Neural crest cell (in vitro differentiated cells): ENCODE results near the gene IER5L. TPM values are rescaled to one million over a fixed set of nuclear protein-coding genes. Genes with fewer than 3 reads are reported as not detected.

Experiments
- DNase-seq: peaks from one replicate; pipeline ENCODE4 v3.0.0; 2021; ENCODE audit warnings: low read depth, mixed read lengths, low spot score
- H3K27ac Mint-ChIP-seq: one replicate; pipeline ENCODE4 v1.8.0; 2021; ENCODE audit warnings: mild to moderate bottlenecking, mixed read lengths; ENCODE audit not compliant: unreplicated experiment
- H3K27me3 Mint-ChIP-seq: 2 replicates; pipeline ENCODE4 v1.8.0; 2021; ENCODE audit warnings: low read depth, mild to moderate bottlenecking, mixed read lengths
- H3K36me3 Mint-ChIP-seq: 2 replicates; pipeline ENCODE4 v1.8.0; 2021; ENCODE audit warnings: low read depth, mild to moderate bottlenecking, mixed read lengths
- H3K4me1 Mint-ChIP-seq: 2 replicates; pipeline ENCODE4 v1.8.0; 2021; ENCODE audit warnings: mixed read lengths
- H3K4me3 Mint-ChIP-seq: one replicate; pipeline ENCODE4 v1.8.0; 2021; ENCODE audit warnings: mild to moderate bottlenecking, mixed read lengths
- H3K9me3 Mint-ChIP-seq: 2 replicates; pipeline ENCODE4 v1.8.0; 2021; ENCODE audit warnings: mixed read lengths
- total RNA-seq: library from RNA; stranded (reverse); gene quantifications from 2 replicates; pipeline ENCODE4 v1.2.1, GENCODE V29; 2021
- TF ChIP-seq, protein P1 (sequence below): fragments of 200-600 bp; sonication (generic); conservative IDR thresholded peaks from 2 replicates; pipeline ENCODE4 v1.5.0; 2021; ENCODE audit warnings: antibody characterized with exemption, mild to moderate bottlenecking

The IER5L gene
- total RNA-seq, 1 donor from 2014 or later: 19.1 TPM

DNA sequence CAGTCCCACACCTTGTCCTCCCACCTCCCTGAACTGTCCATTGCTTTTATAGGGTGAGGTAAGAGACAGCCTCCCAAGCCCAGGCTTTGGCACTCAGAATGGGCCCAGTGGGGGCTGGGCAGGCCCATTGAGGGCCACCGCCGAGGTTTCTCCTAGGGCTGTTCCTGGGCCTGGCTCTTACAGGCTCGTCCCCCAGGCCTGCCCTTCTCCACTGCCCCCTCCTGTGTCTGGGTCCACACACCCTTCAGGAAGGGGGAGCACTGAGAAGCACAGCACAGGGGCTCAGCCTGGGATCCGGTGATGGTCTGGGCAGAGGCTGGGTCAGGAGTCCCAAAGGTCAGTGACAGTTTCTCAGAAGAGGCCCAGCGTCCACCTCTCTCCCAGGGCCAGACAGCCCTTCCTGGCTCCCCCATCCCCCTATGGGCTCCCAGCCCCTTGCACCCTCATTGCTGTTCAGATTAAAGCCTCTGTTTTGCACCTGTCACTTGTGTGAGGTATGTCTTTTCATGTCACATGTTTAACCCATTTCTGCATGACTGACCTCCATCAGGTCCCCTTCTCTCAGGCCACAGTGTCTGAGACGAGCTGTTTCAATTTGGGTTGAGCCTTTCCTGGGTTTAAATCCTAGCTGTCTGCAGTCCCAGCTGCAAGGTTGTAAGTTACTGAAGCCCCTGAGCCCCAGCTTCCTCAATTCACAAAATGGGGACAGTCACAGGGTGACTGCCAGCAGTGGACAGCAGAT, 29.4 kb downstream of the IER5L start:
- TF ChIP-seq, protein P1, sequence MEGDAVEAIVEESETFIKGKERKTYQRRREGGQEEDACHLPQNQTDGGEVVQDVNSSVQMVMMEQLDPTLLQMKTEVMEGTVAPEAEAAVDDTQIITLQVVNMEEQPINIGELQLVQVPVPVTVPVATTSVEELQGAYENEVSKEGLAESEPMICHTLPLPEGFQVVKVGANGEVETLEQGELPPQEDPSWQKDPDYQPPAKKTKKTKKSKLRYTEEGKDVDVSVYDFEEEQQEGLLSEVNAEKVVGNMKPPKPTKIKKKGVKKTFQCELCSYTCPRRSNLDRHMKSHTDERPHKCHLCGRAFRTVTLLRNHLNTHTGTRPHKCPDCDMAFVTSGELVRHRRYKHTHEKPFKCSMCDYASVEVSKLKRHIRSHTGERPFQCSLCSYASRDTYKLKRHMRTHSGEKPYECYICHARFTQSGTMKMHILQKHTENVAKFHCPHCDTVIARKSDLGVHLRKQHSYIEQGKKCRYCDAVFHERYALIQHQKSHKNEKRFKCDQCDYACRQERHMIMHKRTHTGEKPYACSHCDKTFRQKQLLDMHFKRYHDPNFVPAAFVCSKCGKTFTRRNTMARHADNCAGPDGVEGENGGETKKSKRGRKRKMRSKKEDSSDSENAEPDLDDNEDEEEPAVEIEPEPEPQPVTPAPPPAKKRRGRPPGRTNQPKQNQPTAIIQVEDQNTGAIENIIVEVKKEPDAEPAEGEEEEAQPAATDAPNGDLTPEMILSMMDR: no peak
- Mint-ChIP-seq H3K36me3 (peaks cover 5% of the 10 kb centered on the region), H3K27me3 (no peaks in the 10 kb centered on the region), H3K4me1 (peaks cover 36% of the 10 kb centered on the region), H3K4me3 (peak overlapping the region; percentile 51), H3K9me3 (no peaks in the 10 kb centered on the region), H3K27ac (peak overlapping the region; percentile 35)
- no peak for DNase-seq

DNA sequence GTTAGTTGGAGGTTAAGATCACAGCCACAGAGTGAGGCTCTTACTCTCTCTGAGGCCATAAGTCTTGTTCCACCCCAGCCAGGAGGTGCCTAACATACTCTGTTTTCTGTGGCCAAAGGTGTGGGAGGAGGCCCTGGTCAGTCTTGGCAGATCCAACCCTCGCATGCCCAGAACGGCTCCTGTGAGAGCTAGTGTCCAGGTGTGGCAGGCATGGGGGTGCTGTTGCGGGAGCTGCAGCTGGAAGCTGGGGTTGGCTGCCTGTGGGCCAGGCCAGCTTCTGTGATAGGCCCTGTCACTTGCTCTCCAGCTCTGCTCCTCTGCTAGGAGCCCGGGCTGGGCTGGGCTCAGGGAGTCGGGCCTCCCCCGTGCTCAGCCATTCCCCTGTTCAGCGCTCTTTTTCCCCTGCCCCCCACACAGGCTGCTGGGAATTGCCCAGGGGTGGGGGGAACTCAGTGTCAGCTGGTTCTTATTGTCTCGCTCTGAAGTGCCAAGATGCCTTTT, 31.6 kb downstream of the IER5L start:
- peaks cover 5% of the 10 kb centered on the region for H3K36me3 Mint-ChIP-seq
- DNase-seq: no peak
- no peaks in the 10 kb centered on the region for H3K27me3 Mint-ChIP-seq
- H3K27ac Mint-ChIP-seq: peak overlapping the region; percentile 96
- TF ChIP-seq, protein P1: no peak
- peaks cover 56% of the 10 kb centered on the region for H3K4me1 Mint-ChIP-seq
- H3K4me3 Mint-ChIP-seq: peak overlapping the region; percentile 77
- H3K9me3 Mint-ChIP-seq: no peaks in the 10 kb centered on the region

DNA sequence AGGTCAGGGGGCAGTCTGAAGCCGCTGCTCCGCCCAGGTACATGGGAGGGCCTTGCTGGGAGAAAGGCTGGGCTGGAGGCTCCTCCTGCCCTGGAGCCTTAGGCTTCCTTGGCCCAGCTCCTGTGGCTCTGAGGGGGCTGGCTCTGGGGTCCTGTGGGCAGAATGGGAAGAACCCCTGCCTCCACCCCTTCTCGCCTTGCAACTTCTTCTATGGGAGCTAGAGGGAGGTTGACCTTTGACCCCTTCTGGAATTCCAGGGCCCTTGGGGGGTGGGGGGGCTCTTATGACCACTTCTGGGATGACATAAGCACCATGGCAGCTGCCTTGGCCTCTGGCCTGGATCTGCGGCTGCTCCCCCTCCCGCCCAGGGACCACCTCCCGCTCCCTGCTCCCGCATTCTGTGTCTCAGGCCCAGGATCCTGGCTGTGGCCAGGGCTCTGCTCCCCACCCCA, 32.2 kb downstream of the IER5L start:
- no peaks in the 10 kb centered on the region for H3K27me3 Mint-ChIP-seq
- peaks cover 58% of the 10 kb centered on the region for H3K4me1 Mint-ChIP-seq
- H3K36me3 Mint-ChIP-seq: peaks cover 5% of the 10 kb centered on the region
- no peaks in the 10 kb centered on the region for H3K9me3 Mint-ChIP-seq
- TF ChIP-seq, protein P1: no peak
- peak overlapping the region; percentile 96 for H3K27ac Mint-ChIP-seq
- DNase-seq: no peak
- H3K4me3 Mint-ChIP-seq: peak overlapping the region; percentile 77

DNA sequence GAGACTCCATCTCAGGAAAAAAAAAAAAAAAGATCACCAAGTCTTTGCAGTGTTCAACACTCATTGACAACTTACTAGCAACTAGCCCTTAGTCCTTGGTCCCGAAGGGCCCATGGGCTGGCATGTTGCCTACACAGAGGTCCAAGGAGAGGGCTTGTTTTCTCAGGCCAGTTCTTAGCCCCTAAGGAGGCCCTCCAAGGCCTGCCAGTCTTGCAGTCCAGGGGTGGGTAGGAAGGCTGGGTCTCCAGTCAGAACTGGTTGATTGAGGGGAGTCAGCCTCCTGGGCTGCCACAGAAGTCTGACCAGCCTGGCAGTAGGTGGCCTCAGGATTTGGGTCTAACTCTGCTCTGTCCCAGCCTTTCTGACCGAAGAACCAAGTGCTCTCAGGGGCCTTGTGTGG, 32.7 kb downstream of the IER5L start:
- H3K4me1 Mint-ChIP-seq: peaks cover 61% of the 10 kb centered on the region
- no peaks in the 10 kb centered on the region for H3K9me3 Mint-ChIP-seq
- peak overlapping the region; percentile 19 for H3K4me3 Mint-ChIP-seq
- H3K36me3 Mint-ChIP-seq: peaks cover 5% of the 10 kb centered on the region
- H3K27me3 Mint-ChIP-seq: no peaks in the 10 kb centered on the region
- H3K27ac Mint-ChIP-seq: peak overlapping the region; percentile 57
- TF ChIP-seq, protein P1: no peak
- DNase-seq: no peak

DNA sequence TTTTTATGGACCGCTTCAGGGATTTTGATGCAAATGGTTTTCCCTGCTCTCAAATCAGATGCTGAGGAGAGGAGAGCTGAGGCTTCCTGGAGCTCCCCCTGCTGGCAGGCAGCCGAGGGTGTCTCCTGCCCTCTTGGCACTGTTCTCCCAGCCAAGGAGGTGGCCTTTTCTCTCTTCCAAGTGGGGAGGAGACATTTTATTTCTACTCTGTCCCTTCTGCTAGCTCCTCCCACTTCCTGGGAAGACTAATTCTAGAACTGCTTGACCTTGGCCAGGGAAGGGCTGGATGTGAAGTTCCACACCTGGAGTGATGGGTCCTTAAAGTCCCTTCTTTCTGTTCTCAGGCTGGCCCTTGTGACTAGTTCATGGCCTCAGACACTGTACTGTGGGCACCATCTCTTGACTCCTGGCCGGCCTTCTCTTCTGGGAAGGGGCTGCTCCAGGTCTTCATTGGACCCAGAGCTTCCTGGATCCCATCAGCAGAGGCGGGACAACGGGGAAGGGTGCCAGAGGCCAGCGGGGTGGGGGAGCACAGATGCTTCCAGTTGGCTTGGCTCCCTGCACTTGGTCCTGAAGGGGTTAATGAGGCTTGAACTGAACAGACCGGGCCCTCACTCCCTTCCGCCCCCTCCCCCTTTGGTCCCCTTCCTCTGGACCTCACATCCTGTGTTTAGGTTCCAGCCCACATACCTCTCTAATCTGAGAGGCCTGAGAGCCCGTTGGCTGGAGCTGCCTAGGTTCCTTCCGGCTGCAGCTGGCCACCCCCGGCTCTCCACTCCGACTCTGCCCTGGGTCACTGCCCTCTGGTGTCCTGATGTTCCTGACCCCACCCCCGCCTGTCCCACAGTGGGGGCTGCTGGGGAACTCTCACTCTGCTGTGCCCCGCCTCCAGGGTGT, 34.8 kb downstream of the IER5L start:
- peaks cover 4% of the 10 kb centered on the region for H3K27me3 Mint-ChIP-seq
- H3K9me3 Mint-ChIP-seq: no peaks in the 10 kb centered on the region
- H3K36me3 Mint-ChIP-seq: peaks cover 5% of the 10 kb centered on the region
- TF ChIP-seq, protein P1: peak; percentile 92
- peak; percentile 83 for DNase-seq
- H3K4me3 Mint-ChIP-seq: peak overlapping the region; percentile 84
- peak overlapping the region; percentile 90 for H3K27ac Mint-ChIP-seq
- peaks cover 79% of the 10 kb centered on the region for H3K4me1 Mint-ChIP-seq
